Measurements from ENCODE around the gene TSR2. TPM values are rescaled to one million over a fixed set of nuclear protein-coding genes. Genes with fewer than 3 reads are reported as not detected.
"Not testable (repeated sequence)": the region's sequence is repeated elsewhere in the genome, so short reads cannot be mapped to it uniquely, and the experiment has no call there.

Gene TSR2
- polyA plus RNA-seq, 3 donors: 52.8 to 57.1 (median 54.5) TPM

DNA sequence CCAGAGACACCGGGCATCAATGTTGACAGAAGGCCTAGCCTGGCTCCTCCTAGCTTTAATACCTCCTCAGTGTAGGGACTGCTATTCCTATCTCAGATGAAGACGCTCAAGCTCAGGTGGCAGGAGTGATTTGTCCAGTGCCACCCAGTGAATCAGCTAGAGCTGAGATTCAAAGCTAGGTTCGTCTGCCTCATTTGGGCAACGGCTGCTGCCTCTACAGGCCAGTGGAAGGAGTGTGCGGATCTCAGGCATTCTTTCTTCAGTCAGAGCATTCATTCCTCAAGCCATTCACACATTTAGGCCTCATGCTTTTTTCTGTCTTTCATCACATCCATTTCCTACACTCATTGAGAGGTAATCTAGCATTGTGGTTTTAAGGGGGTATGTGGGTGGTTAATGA lies 7.3 kb downstream of the TSR2 start:
- DNase-seq: no peak

DNA sequence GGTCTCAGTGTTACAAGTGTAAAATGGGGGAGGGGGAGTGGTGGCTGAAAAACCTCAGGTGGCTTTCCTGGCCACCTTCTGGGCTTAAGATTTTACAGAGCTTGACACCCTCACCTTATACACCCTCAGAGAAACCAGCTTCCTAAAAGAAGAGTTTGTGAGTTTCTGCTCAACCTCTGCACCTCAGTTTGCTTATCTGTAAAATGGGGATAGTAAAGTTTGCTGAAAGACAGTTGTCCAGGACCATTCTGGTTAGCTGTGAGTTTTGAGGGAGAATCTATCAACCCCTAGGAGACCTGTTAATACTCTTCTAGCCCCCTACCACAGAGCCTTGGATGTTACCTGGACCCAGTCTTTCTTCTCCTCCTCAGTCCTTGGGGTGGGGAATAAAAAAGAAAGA lies 9.7 kb downstream of the TSR2 start:
- DNase-seq: no peak

DNA sequence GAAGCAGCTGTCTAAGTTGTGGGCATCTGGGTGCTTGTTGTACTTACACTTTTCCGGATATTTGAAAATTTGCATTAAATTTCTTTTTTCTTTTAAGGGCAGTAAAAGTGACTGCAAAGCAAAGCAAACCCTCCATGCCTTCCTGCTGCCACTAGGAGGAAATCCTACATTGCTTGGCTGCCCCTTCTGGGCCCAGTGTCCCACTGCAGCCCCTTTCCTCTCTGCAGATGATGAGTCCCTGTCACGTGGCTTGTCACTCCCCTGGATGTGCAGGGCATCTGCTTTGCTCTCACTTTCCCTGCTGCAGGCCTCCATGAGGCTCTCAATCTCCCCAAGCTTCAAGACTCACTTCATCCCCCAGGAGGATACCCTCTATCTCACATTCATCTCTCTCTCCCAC lies 12.7 kb downstream of the TSR2 start:
- DNase-seq: peak; percentile 33

DNA sequence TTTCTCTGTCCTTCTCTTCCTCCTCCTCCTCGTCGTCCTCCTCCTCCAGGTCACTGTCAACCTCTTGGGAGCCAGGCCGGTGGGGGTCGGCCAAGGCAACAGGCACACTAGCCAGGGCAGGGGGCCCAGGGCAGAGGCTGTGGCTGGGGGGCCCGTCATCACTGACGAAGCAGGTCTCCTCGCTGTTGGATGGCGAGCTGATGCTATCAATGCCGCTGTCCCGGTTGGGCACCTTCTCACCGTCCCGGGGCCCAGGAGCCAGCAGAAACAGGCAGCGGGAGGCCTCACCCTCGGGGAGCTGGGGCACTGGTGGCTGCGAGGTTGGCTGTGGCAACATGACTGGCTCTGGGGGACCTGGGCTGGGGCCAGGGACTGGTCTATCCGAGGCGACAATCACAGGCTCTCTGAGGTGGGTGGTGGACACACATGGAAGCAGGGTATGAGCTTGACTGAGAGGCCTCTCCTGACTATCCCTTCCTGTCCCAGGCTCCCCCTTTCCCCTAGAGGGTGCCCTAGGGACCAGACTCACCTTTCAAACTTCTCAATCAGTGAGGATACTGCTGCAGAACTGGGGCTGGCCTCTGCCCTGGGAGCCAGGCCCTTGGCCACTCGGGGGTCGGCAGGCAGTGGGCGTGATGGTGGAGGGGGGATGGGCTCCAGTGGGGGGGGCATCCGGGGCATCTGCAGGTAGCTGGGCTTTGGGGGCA lies 30.0 kb downstream of the TSR2 start:
- no peak for DNase-seq

DNA sequence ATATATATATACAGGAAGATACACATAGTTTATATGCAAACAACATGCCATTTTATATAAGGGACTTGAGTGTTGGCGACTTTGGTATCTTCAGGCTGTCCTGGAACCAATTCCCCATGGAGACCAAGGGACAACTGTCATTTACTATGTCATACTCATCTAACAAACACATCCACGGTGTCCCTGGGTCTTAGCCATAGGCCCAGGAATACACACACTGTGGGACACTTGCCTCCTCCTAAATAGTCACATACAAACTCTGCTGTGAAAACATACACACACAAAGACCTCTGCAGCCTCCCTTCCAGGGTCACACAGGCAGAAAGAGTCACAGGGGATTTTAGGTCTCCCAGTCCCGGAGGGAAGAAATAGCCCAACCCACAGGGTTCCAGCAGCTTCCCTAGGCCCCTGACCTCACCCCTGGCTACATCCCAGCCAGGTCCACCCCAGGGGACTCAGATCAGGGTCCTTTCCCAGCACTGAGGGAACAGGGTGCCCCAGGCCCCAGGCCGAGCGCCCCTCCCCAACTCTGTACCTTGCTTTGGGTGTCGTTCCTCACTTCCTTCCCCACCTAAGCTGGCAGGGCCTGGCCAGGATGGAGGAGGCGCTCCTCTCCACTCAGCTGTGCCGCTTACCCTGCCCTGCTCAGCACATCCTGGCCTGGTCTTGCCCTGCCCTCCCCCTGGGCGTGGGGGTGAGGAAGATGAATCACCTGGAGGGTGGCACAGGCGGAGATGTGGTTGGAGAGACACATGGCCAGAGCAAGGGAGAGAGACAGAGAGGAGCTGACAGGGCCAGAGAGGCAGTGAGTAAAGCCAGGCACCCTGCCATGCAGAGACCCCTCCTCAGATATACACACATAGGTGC lies 34.0 kb downstream of the TSR2 start:
- no peak for DNase-seq

DNA sequence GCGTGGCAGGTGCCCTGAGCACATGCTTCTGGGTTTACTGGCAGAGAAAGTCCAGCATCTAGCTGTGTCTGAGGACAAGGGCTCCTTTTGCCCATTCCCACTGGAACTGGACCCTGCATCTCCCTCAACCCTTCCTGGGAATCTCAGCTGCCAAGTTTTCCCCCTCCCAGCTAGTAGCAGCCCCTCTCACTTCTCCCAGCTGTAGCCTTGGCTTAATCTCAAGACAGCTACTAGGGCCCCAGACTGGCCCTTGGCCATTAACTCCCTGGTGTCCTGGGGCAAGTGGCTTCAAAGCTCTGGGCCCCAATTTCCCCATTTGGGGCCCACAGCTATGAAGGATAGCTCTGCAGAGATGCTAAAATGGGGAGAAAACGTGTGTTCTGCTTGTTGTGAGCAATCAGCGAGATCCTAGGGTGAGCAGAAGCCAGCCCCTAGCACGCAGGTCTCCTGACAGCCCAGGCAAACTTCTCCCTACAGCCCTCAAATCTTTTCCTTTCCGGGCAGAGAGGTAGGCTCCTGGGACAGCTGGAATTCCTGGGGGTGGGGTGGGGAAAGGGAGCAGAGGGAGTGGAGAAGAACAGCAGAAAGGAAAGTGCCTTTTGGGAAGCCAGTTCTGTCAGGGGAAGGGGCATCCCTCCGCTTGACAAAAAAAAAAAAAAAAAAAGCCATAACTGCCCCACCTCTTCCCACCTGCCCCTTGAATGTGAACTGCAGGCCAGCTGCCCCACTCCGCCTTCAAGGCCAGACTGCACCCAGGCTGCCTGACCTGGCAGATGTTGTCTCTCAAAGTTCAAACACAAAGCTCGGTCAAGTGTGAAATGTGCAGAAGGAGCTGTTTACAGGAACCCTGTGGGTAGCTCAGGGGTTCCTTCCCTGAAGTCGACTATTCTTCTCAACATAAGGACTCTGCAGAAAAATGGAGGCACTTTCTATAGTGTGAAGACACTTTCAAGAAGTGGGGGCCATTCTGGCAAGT lies 39.2 kb downstream of the TSR2 start:
- DNase-seq: no peak

DNA sequence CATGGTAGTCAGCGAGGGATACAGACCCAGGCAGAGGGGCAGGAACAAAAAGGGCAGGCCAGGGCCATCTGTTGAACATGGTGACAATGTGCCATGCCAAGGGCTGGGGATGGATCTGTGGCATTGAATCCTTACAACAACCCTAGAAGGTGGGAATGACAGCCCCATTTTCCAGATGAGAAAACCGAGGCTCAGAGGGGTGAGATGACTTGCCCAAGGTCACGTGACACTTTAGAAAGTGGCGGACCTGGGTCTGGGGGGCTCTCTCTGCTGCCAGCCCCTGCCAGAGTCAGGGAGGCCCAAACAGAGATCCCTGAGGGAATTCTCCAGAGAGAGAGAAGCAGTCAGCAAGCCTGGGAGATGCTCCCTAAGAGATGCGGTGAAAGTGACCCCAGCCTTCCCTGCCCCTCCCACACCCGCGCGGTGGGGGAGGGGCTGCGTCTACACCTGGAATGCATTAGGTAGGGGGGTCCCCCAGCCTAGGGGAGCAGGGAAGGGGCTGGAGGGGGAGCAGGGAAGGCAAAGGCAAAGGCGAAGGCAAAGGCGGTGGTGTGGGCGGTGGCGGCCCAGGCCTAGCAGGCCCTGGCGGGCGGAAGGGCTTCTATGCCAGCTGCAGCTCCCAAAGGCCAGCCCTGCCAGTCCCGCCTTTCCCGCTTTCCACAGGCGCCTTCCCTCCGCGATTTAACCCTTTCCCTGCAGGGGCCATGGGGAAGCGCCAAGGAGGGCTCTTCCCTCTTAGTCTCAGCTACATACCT lies 42.8 kb downstream of the TSR2 start:
- no peak for DNase-seq

DNA sequence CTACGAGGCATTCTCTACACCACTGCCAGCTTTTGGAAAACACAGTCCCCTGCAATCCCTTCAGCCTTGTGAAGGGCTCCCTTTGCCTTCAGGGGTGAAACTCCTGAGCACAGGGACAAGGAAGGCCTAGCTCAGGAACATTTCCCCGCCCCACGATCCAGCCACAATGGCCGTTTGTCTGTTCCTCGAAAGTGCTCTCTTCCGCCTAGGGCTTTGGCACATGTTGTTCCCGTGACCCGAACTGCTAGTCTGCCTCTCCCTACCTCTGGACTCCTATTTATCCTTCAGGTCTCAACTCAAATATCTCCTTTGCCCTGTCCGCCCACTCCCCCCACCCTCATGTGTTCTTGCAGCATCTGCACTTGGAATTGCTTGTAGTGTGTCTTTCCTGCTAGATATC lies 43.7 kb downstream of the TSR2 start:
- no peak for DNase-seq

DNA sequence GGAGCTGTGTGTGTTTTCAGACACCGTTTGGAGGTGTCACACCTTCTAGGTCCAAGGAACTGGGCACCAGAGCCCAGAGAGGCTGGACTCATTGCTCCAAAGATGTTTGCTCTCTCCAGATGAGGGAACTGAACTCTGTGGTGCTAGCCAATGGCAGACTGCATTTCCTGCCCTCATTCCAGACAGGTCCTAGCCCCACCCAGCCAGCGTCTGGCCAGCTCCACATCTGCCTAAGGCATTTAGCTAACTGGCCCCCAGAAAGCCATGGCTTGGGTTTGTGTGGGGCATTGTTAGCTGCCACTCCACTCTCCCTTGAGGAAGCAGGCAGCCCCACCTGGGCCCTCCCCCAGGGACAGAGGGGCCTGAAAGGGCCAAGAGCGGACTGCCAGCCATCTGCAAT lies 44.5 kb downstream of the TSR2 start:
- DNase-seq: no peak

DNA sequence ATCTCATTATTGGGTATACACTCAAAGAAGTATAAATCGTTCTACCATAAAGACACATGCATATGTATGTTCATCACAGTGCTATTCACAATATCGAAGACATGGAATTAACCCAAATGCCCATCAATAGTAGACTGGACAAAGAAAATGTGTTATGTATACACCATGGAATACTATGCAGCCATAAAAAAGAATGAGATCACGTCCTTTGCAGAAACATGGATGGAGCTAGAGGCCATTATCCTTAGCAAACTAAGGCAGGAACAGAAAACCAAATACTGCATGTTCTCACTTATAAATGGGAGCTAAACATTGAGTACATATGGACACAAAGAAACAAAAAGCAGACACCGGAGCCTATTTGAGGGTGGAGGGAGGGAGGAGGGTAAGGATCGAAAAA lies 49.6 kb downstream of the TSR2 start:
- not testable (repeated sequence) for DNase-seq

DNA sequence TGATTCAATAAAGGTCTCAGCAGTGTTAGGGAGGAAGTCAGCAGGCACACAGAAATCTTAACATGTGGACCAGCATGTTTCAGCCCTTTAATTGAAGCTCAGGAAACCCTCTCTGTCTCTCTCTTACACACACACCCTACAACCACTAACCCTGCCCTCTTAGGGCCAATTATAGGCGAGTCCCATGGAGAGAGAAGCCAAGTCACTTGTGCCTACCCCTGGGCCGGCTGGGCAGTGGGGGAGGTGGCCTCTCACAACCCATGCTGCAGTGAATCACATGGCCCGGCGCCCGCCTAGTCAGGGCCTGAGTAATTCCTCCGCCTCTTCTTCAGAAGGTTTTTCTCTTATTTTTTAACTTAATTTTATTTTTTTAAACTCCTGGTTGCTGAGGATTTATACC lies 52.1 kb downstream of the TSR2 start:
- no peak for DNase-seq

DNA sequence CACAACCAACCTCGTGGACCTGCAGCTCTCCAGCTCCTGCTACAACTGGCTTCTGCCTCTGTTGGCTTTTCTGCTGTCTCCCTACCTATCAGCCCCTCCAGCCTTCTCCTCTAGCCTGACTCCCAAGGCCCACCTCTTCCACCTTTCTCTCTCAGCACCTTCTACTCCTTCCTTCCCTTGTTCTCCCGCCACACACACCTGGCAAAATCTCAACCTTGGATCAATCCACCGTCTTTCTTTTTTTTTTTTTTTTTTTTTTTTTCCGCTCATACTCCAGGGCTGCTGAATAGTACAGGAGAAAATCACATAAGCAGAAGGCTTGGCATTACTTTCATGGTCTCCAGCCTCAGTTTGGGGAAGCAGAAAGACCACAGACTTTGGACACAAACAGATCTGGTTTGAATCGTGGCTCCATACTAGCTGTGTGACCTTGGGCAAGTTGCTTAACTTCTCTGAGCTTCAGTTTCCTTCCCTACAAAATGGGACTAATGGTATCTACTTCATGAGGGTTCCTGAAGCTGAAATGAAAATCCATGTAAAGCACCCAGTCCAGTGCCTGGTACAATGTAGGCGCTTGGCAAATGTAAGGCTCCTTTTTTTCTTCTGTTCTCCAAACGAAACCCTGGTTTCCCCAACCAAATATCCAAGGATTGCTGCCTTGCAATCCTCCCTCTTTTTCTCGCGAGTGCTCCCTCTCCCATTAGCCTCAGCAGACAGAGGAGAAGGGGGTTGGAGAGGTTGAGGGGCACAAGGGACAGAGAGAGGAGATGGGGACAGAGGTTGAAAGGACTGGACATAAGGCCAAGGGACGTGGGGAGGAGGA lies 54.2 kb downstream of the TSR2 start:
- DNase-seq: no peak

Other genes starting within 250 kb of the TSR2 start
- 1 to 10 TPM; 4.3 to 6.4 (median 6.2) TPM for gene WNK3, start 82.4 kb upstream of the TSR2 start, polyA plus RNA-seq (ENCODE audit: insufficient read length in 3 of 3)
- gene FGD1, start 55.8 kb downstream of the TSR2 start, polyA plus RNA-seq (ENCODE audit: insufficient read length in 3 of 3): 10 to 100 TPM; 18.5 to 22.3 (median 22.0) TPM
- gene GNL3L, start 89.8 kb downstream of the TSR2 start, polyA plus RNA-seq (ENCODE audit: insufficient read length in 3 of 3): 10 to 100 TPM; 17.8 to 24.8 (median 23.0) TPM